ENCODE results near the gene C11orf16. TPM values are rescaled to one million over a fixed set of nuclear protein-coding genes. Genes with fewer than 3 reads are reported as not detected.

Gene C11orf16
- total and polyA plus RNA-seq, 2 of the 8 experiments (the other 6 are each of a cell fraction or from before 2014, with no cell fraction given), result 0.08 TPM; not detected in 1

- H4K20me1 ChIP-seq (replicated peaks in 1 of 2; ENCODE audit: control insufficient read depth in 1 of 2, insufficient read depth in 2 of 2, low read length in 2 of 2), result no peaks in the 10 kb centered on the region
- H4K5ac ChIP-seq (ENCODE audit: insufficient read length, low read depth, low read length), result peak overlapping the region; percentile 42
- peak overlapping the region; percentile 57 to 86 (median 69) for H3K4me3 ChIP-seq (ENCODE audit: extremely low read depth in 1 of 4, insufficient read depth in 2 of 4, low read depth in 3 of 4, low read length in 4 of 4)
- H3K23ac ChIP-seq (ENCODE audit: insufficient read length), result no peak overlapping the region
- H3K14ac ChIP-seq (ENCODE audit: insufficient read length), result no peak overlapping the region
- H3K18ac ChIP-seq (ENCODE audit: extremely low read depth, low read length), result peak overlapping the region; percentile 83
- no peaks in the 10 kb centered on the region for H3K79me2 ChIP-seq (ENCODE audit: control insufficient read depth in 1 of 2, insufficient read depth in 2 of 2, low read length in 2 of 2)
- peak overlapping the region; percentile 67 to 82 for H3K4me2 ChIP-seq (ENCODE audit: insufficient read depth in 1 of 2, low read depth in 2 of 2, low read length in 2 of 2)
- H3K27ac ChIP-seq (ENCODE audit: low read depth, low read length), result 0 out of 2 replicates have a peak overlapping the region, but pooled peaks have one; percentile 48
- no peak overlapping the region for H2BK15ac ChIP-seq (ENCODE audit: low read length)
- H3K9ac ChIP-seq (replicated peaks in 1 of 4; ENCODE audit: extremely low read depth in 1 of 4, low read depth in 3 of 4, low read length in 3 of 4), result peak overlapping the region; percentile 39 to 70 (median 52)
- peaks cover 0 to 7% (median 0%) of the 10 kb centered on the region in 4 experiments; a peak in 3 of 7 replicates for H3K4me1 ChIP-seq (replicated peaks in 1 of 4; ENCODE audit: control insufficient read depth in 3 of 4, insufficient read depth in 4 of 4, low read length in 3 of 4)
- no peak overlapping the region for H2BK12ac ChIP-seq (ENCODE audit: low read depth, low read length)
- WGBS, 2 experiments (ENCODE audit: extremely low coverage in 1 of 2, insufficient coverage in 1 of 2, insufficient read length in 1 of 2, insufficient replicate concordance in 2 of 2, low coverage in 1 of 2, low lambda C conversion rate in 2 of 2, missing lambda C conversion rate in 1 of 2), result 1% methylated on average over 29 of the region's 81 CpGs; no CpG with 5 or more reads in 1 of the 2 experiments
- peaks cover 5% of the 10 kb centered on the region; the same call in 1 of the 2 replicates for H3K23me2 ChIP-seq (ENCODE audit: low read depth, low read length)
- peak overlapping the region; percentile 62 for H3K56ac ChIP-seq (replicated peaks; ENCODE audit: insufficient read length, low read depth, low read length)
- H3K9me3 ChIP-seq (ENCODE audit: insufficient read depth in 2 of 2, low read depth in 1 of 2, low read length in 1 of 2), result no peaks in the 10 kb centered on the region
- peak overlapping the region; percentile 81 for H4K91ac ChIP-seq (replicated peaks; ENCODE audit: insufficient read length, low read length)
- CTCF ChIA-PET (ENCODE audit: partially characterized antibody), result interaction anchor here (0.6 to 1.7 kb wide), 7 partner anchors 30 to 100 kb away, joined by 3 to 4 read pairs (median 3); no protein-coding TSS in a partner anchor
- H3K4ac ChIP-seq (replicated peaks; ENCODE audit: insufficient read length, low read depth, low read length), result no peak overlapping the region
- no peak overlapping the region for H2AK5ac ChIP-seq (ENCODE audit: low read depth, low read length)
- H2BK5ac ChIP-seq (ENCODE audit: low read depth, low read length), result no peak overlapping the region
- no peaks in the 10 kb centered on the region for H3K79me1 ChIP-seq (ENCODE audit: low read depth, low read length)
- H2BK20ac ChIP-seq (ENCODE audit: low read length), result no peak overlapping the region
- DNase-seq (ENCODE audit: low read depth in 1 of 2, low spot score in 2 of 2) (peak; percentile 34 to 83), FAIRE-seq (no peak)
- no peaks in the 10 kb centered on the region for H3K27me3 ChIP-seq (replicated peaks in 1 of 4; ENCODE audit: control insufficient read depth in 3 of 4, extremely low read depth in 1 of 4, insufficient read depth in 3 of 4, low read length in 3 of 4)
- POLR2A ChIA-PET (ENCODE audit: partially characterized antibody), result interaction anchor here (0.7 to 2.5 kb wide), 10 partner anchors 9 to 187 kb away, joined by 3 to 13 read pairs (median 4); no protein-coding TSS in a partner anchor
- peak overlapping the region; percentile 82 for H4K8ac ChIP-seq (ENCODE audit: extremely low read depth, insufficient read depth, low read length)
- H2BK120ac ChIP-seq (replicated peaks; ENCODE audit: low read depth, low read length), result no peak overlapping the region
- no peaks in the 10 kb centered on the region for H3K36me3 ChIP-seq (ENCODE audit: control insufficient read depth in 2 of 4, insufficient read depth in 4 of 4, low read length in 3 of 4)
- 0 out of 2 replicates have a peak overlapping the region, but pooled peaks have one; percentile 74 for H2AFZ ChIP-seq (ENCODE audit: low read length)
- TF ChIP-seq HDAC2 (IDR thresholded peaks at IDR 0.05; ENCODE audit: borderline replicate concordance in 1 of 2, low read depth in 2 of 2, low read length in 2 of 2) (0 out of 4 replicates have a peak, but pooled peaks of 1 of the 2 experiments have one; percentile 2), KDM4A (IDR thresholded peaks at IDR 0.05; ENCODE audit: low read depth, low read length, severe bottlenecking) (peak; percentile 94), TAF1 (IDR thresholded peaks at IDR 0.05; ENCODE audit: low read depth, low read length) (peak; percentile 58), RNF2 (IDR thresholded peaks at IDR 0.05; ENCODE audit: borderline replicate concordance, low read depth, low read length, missing control alignments, poor library complexity, severe bottlenecking) (no peak), ZNF274 (IDR thresholded peaks at IDR 0.05; ENCODE audit: borderline replicate concordance, extremely low read depth, low read length) (no peak), SAP30 (IDR thresholded peaks at IDR 0.05; ENCODE audit: insufficient read depth, insufficient replicate concordance, low read length) (no peak)
- TF ChIP-seq, protein P1, sequence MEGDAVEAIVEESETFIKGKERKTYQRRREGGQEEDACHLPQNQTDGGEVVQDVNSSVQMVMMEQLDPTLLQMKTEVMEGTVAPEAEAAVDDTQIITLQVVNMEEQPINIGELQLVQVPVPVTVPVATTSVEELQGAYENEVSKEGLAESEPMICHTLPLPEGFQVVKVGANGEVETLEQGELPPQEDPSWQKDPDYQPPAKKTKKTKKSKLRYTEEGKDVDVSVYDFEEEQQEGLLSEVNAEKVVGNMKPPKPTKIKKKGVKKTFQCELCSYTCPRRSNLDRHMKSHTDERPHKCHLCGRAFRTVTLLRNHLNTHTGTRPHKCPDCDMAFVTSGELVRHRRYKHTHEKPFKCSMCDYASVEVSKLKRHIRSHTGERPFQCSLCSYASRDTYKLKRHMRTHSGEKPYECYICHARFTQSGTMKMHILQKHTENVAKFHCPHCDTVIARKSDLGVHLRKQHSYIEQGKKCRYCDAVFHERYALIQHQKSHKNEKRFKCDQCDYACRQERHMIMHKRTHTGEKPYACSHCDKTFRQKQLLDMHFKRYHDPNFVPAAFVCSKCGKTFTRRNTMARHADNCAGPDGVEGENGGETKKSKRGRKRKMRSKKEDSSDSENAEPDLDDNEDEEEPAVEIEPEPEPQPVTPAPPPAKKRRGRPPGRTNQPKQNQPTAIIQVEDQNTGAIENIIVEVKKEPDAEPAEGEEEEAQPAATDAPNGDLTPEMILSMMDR (IDR thresholded peaks at IDR 0.05; ENCODE audit: control extremely low read depth in 1 of 3, insufficient read depth in 1 of 3, low read depth in 1 of 3, low read length in 3 of 3), result peak in 2 of 3 experiments; percentile 10; a peak in 2 of 4 replicates
Observed at GRCh38 chr11:8870411-8871170, 62.2 kb downstream of the C11orf16 start.
